ENCODE results near the gene VCAM1. TPM values are rescaled to one million over a fixed set of nuclear protein-coding genes. Genes with fewer than 3 reads are reported as not detected.
A peak's percentile ranks its signal among the peaks of the same experiment; 100 is the strongest.

VCAM1 gene
- total RNA-seq, 1 experiment from 2014 or later = 0.94 TPM

DNA sequence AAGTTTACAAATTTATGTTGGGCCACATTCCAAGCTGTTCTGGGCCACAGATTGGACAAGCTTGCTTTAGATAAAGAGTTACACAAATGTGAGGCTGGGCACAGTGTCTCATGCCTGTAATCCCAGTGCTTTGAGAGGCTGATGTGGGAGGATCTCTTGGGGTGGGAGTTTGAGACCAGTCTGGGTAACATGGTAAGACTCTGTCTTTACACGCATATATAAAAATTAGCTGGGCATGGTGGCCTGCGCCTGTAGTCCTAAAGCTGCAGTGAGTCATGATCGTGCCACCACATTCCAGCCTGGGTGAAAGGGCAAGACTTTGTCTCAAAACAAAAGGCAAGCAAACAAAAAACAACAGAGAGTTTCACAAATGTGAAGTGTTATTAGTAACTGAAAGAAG, 5.9 kb upstream of the VCAM1 start:
- peak overlapping the region; percentile 80 for H3K27ac Mint-ChIP-seq (ENCODE audit: unreplicated experiment)
- no peaks in the 10 kb centered on the region for H3K27me3 Mint-ChIP-seq (ENCODE audit: unreplicated experiment)
- intact Hi-C loops (cut with micrococcal nuclease; ENCODE audit: unreplicated experiment) = loop anchor here (10.0 kb wide), 1 partner anchor 69 kb away; no protein-coding TSS in a partner anchor
- H3K4me3 Mint-ChIP-seq (ENCODE audit: low read depth, unreplicated experiment) = no peak overlapping the region
- no peaks in the 10 kb centered on the region for H3K36me3 Mint-ChIP-seq (ENCODE audit: insufficient read depth, unreplicated experiment)
- TF ChIP-seq, protein P1, sequence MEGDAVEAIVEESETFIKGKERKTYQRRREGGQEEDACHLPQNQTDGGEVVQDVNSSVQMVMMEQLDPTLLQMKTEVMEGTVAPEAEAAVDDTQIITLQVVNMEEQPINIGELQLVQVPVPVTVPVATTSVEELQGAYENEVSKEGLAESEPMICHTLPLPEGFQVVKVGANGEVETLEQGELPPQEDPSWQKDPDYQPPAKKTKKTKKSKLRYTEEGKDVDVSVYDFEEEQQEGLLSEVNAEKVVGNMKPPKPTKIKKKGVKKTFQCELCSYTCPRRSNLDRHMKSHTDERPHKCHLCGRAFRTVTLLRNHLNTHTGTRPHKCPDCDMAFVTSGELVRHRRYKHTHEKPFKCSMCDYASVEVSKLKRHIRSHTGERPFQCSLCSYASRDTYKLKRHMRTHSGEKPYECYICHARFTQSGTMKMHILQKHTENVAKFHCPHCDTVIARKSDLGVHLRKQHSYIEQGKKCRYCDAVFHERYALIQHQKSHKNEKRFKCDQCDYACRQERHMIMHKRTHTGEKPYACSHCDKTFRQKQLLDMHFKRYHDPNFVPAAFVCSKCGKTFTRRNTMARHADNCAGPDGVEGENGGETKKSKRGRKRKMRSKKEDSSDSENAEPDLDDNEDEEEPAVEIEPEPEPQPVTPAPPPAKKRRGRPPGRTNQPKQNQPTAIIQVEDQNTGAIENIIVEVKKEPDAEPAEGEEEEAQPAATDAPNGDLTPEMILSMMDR (IDR thresholded peaks at IDR 0.05; ENCODE audit: unreplicated experiment) = no peak
- DNase-seq = peak; percentile 34
- no TSS peak for BruUV-seq (replicated peaks)
- CTCF ChIA-PET = no interaction called here
- peaks cover 16% of the 10 kb centered on the region for H3K4me1 Mint-ChIP-seq (ENCODE audit: low read depth, unreplicated experiment)
- no peaks in the 10 kb centered on the region for H3K9me3 Mint-ChIP-seq (ENCODE audit: low read depth, unreplicated experiment)

DNA sequence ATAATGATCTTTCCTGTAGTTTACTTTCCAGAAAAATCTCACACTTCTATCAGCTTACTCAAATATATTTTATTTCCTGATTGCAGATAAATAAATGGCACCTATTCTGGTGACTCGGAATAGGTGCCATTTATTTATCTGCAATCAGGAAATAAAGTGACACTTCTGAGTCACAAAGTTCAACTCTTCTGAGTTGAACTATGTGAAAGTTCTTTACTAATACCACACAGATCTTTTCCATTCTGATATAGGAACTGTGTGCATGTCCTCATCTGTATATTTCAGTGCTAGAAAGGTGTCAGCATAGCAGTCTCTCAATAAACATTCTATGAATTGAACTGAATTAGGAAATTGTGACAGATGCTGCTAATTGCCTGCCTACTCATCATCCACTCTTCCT, 4.9 kb upstream of the VCAM1 start:
- TF ChIP-seq, protein P1 (IDR thresholded peaks at IDR 0.05; ENCODE audit: unreplicated experiment) = no peak
- no TSS peak for BruUV-seq (replicated peaks)
- peaks cover 16% of the 10 kb centered on the region for H3K4me1 Mint-ChIP-seq (ENCODE audit: low read depth, unreplicated experiment)
- no peak for DNase-seq
- no peaks in the 10 kb centered on the region for H3K9me3 Mint-ChIP-seq (ENCODE audit: low read depth, unreplicated experiment)
- CTCF ChIA-PET = no interaction called here
- H3K27ac Mint-ChIP-seq (ENCODE audit: unreplicated experiment) = no peak overlapping the region
- no peak overlapping the region for H3K4me3 Mint-ChIP-seq (ENCODE audit: low read depth, unreplicated experiment)
- H3K27me3 Mint-ChIP-seq (ENCODE audit: unreplicated experiment) = no peaks in the 10 kb centered on the region
- intact Hi-C loops (cut with micrococcal nuclease; ENCODE audit: unreplicated experiment) = loop anchor here (10.0 kb wide), 1 partner anchor 70 kb away; no protein-coding TSS in a partner anchor
- H3K36me3 Mint-ChIP-seq (ENCODE audit: insufficient read depth, unreplicated experiment) = no peaks in the 10 kb centered on the region

DNA sequence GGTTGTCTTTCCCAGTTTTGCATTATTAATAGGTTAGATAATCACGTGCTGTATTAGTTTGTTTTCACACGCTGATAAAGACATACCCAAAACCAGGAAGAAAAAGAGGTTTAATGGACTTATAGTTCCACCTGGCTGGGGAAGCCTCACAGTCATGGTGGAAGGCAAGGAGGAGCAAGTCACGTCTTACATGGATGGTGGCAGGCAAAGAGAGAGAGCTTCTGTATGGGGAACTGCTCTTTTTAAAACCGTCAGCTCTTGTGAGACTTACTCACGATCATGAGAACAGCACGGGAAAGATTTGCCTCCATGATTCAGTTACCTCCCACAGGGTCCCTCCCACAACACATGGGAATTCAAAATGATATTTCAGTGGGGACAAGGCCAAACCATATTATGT, 2.3 kb upstream of the VCAM1 start:
- Mint-ChIP-seq H3K27ac (ENCODE audit: unreplicated experiment) (no peak overlapping the region), H3K9me3 (ENCODE audit: low read depth, unreplicated experiment) (no peaks in the 10 kb centered on the region), H3K4me3 (ENCODE audit: low read depth, unreplicated experiment) (no peak overlapping the region), H3K27me3 (ENCODE audit: unreplicated experiment) (no peaks in the 10 kb centered on the region), H3K4me1 (ENCODE audit: low read depth, unreplicated experiment) (peaks cover 26% of the 10 kb centered on the region), H3K36me3 (ENCODE audit: insufficient read depth, unreplicated experiment) (no peaks in the 10 kb centered on the region)
- DNase-seq = no peak
- intact Hi-C loops (cut with micrococcal nuclease; ENCODE audit: unreplicated experiment) = loop anchor here (10.0 kb wide), 1 partner anchor 72 kb away; no protein-coding TSS in a partner anchor
- no TSS peak for BruUV-seq (replicated peaks)
- TF ChIP-seq, protein P1 (IDR thresholded peaks at IDR 0.05; ENCODE audit: unreplicated experiment) = no peak
- CTCF ChIA-PET = no interaction called here

DNA sequence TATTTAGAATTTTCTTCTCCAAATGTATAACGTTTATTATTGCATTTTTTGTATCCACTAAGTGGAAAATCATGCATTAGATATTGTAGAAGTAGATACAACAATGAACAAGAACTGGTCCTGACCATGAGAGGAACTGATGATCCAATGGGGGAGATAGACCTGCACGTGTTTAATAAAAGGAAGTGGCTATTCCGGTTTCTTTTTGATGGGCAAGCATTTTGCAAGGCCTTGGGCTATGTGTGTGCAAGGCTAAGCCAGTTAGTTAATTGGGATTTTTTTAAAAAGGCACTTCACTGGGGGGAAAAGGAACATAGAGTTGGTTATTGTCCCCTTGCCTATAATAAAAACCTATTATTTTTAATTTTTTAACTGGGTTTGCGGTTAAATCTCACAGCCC, 961 bp upstream of the VCAM1 start:
- CTCF ChIA-PET = no interaction called here
- no peaks in the 10 kb centered on the region for H3K27me3 Mint-ChIP-seq (ENCODE audit: unreplicated experiment)
- intact Hi-C loops (cut with micrococcal nuclease; ENCODE audit: unreplicated experiment) = loop anchor here (10.0 kb wide), 1 partner anchor 74 kb away; no protein-coding TSS in a partner anchor
- BruUV-seq (replicated peaks) = no TSS peak
- peaks cover 19% of the 10 kb centered on the region for H3K4me1 Mint-ChIP-seq (ENCODE audit: low read depth, unreplicated experiment)
- no peak for DNase-seq
- no peak overlapping the region for H3K4me3 Mint-ChIP-seq (ENCODE audit: low read depth, unreplicated experiment)
- TF ChIP-seq, protein P1 (IDR thresholded peaks at IDR 0.05; ENCODE audit: unreplicated experiment) = no peak
- no peaks in the 10 kb centered on the region for H3K36me3 Mint-ChIP-seq (ENCODE audit: insufficient read depth, unreplicated experiment)
- H3K27ac Mint-ChIP-seq (ENCODE audit: unreplicated experiment) = no peak overlapping the region
- no peaks in the 10 kb centered on the region for H3K9me3 Mint-ChIP-seq (ENCODE audit: low read depth, unreplicated experiment)

Data from Calu3 (cell line).